Immature natural killer cell (primary cell): ENCODE data around the gene SH2D7. TPM values are rescaled to one million over a fixed set of nuclear protein-coding genes. Genes with fewer than 3 reads are reported as not detected.

Experiments used
- DNase-seq, 3 donors: peaks; one replicate each; pipeline ENCODE4 v3.0.0; 2022; ENCODE audit warnings: mixed read lengths in 1 of 3
- H3K27ac Mint-ChIP-seq, 6 donors: one replicate each; pipeline ENCODE4 v1.8.0; 2020; ENCODE audit warnings: mixed read lengths in 6 of 6, mild to moderate bottlenecking in 5 of 6, inconsistent platforms in 4 of 6, moderate library complexity in 3 of 6
- H3K27me3 Mint-ChIP-seq, 3 donors: one replicate each; pipeline ENCODE4 v1.8.0; 2020 to 2021; ENCODE audit warnings: low read depth in 3 of 3, mild to moderate bottlenecking in 3 of 3, mixed read lengths in 3 of 3, moderate library complexity in 3 of 3, inconsistent platforms in 1 of 3
- H3K36me3 Mint-ChIP-seq, 3 donors: one replicate each; pipeline ENCODE4 v1.8.0; 2020; ENCODE audit warnings: mixed read lengths in 3 of 3, inconsistent platforms in 2 of 3, mild to moderate bottlenecking in 2 of 3
- H3K4me1 Mint-ChIP-seq, 2 donors: one replicate each; pipeline ENCODE4 v1.8.0; 2020; ENCODE audit warnings: inconsistent platforms in 2 of 2, mild to moderate bottlenecking in 2 of 2, mixed read lengths in 2 of 2, moderate library complexity in 1 of 2
- H3K4me3 Mint-ChIP-seq, 5 donors: one replicate each; pipeline ENCODE4 v1.8.0; 2020; ENCODE audit warnings: mild to moderate bottlenecking in 5 of 5, mixed read lengths in 5 of 5, inconsistent platforms in 3 of 5, moderate library complexity in 3 of 5
- H3K9me3 Mint-ChIP-seq, 6 donors: one replicate each; pipeline ENCODE4 v1.8.0; 2020; ENCODE audit warnings: mild to moderate bottlenecking in 6 of 6, mixed read lengths in 6 of 6, inconsistent platforms in 4 of 6, moderate library complexity in 3 of 6
- polyA plus RNA-seq, 3 donors: library from polyadenylated mRNA; unstranded; fragments of 300-500 nt; fragmentation: Illumina TruSeq; gene quantifications; one replicate each; pipeline ENCODE4 v1.2.3, GENCODE V29; 2021

SH2D7 gene
- not detected for polyA plus RNA-seq

DNA sequence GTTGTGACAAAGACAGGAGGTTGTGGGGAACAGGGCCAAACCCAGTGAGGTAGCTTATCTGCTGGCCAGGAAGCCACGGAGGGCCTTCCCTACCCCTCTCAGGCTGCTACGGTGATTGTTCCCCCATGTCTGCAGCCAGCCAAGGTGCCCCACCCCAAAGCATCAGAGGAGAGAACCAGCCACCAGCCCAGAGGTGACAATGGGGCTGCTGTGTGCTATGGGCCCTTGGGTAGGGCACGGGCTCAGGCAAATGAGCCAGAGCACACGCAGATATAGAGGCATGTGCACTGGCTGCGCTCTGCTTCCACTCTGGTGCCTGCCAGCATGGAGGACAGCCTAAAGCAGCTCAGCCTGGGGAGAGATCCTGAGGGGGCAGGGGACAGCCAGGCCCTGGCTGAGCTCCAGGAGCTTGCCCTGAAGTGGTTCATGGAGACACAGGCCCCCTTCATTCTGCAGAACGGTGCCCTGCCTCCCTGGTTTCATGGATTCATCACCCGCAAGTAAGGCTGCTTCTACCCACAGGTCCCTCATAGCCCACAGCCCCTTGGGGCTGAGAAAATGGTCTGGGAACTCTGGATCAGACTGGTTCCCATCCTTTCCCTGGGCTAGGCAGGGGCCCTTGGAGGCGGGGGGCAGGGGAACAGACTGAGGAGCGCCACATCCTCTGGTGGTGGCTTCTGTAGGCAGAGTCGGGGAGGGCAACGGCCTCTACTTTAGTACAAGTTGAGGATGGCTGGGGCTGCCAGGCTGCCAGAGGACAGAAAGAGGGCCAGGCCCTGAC is at the start of gene SH2D7:
TSS of gene SH2D7 (plus strand) at position 301 of the 781 bp plus-strand sequence. CDS start at position 325, 24 bp downstream.
- Mint-ChIP-seq H3K36me3 (no peaks in the 10 kb centered on the region), H3K27me3 (peaks cover 0 to 5% (median 2%) of the 10 kb centered on the region in 3 donors), H3K9me3 (no peaks in the 10 kb centered on the region), H3K27ac (no peak within 1 kb of the TSS), H3K4me1 (peaks cover 0 to 9% of the 10 kb centered on the region in 2 donors), H3K4me3 (no peak within 1 kb of the TSS)
- DNase-seq = no peak

GRCh38 chr15:78044407-78045155 is 47.8 kb upstream of the SH2D7 start:
- Mint-ChIP-seq H3K4me3 (peak overlapping the region; percentile 60 to 79 (median 78)), H3K36me3 (peaks cover 0 to 17% (median 4%) of the 10 kb centered on the region in 3 donors), H3K27me3 (peaks cover 4 to 13% (median 10%) of the 10 kb centered on the region in 3 donors), H3K4me1 (peaks cover 75 to 94% of the 10 kb centered on the region in 2 donors), H3K27ac (peak overlapping the region; percentile 94 to 99 (median 96)), H3K9me3 (no peaks in the 10 kb centered on the region)
- DNase-seq = peak; percentile 73 to 81 (median 78)

GRCh38 chr15:78045189-78045588 is 47.2 kb upstream of the SH2D7 start:
- Mint-ChIP-seq H3K36me3 (peaks cover 0 to 12% (median 4%) of the 10 kb centered on the region in 3 donors), H3K4me3 (peak overlapping the region in 3 of 5 donors; percentile 30 to 58 (median 33)), H3K9me3 (no peaks in the 10 kb centered on the region), H3K27ac (peak overlapping the region; percentile 88 to 99 (median 96)), H3K4me1 (peaks cover 76 to 94% of the 10 kb centered on the region in 2 donors), H3K27me3 (peaks cover 4 to 15% (median 13%) of the 10 kb centered on the region in 3 donors)
- DNase-seq = no peak

DNA sequence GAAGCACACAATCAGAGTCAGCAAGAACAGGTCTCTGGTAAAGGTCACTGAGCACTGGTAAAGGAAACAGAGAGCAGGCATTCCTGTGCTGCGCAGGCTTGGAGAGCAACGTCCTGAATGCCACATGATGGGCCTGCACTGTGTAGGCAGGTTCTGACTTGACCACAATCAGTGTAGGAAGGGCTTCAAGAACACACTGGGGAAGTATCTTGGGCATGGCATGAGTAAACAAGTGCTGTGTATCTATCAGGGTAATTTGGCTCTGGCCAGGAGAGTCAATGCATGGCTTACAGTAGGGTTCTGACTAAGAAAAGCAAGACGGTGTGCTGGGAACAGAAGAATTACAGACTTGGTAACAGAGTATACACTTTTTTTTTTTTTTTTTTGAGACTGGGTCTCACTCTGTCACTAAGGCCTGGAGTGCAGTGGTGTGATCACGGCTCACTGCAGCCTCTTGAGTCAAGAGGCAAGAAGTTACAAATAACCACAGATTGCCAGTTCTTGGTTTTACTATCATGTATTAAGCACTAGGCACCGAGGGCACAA is 45.5 kb upstream of the SH2D7 start:
- peak overlapping the region; percentile 53 to 79 (median 68) for H3K4me3 Mint-ChIP-seq
- peaks cover 0 to 11% (median 4%) of the 10 kb centered on the region in 3 donors for H3K36me3 Mint-ChIP-seq
- peaks cover 90 to 100% of the 10 kb centered on the region in 2 donors for H3K4me1 Mint-ChIP-seq
- peak; percentile 57 to 65 (median 59) for DNase-seq
- H3K27me3 Mint-ChIP-seq = peaks cover 4 to 18% (median 13%) of the 10 kb centered on the region in 3 donors
- peak overlapping the region; percentile 96 to 99 (median 96) for H3K27ac Mint-ChIP-seq
- H3K9me3 Mint-ChIP-seq = no peaks in the 10 kb centered on the region

DNA sequence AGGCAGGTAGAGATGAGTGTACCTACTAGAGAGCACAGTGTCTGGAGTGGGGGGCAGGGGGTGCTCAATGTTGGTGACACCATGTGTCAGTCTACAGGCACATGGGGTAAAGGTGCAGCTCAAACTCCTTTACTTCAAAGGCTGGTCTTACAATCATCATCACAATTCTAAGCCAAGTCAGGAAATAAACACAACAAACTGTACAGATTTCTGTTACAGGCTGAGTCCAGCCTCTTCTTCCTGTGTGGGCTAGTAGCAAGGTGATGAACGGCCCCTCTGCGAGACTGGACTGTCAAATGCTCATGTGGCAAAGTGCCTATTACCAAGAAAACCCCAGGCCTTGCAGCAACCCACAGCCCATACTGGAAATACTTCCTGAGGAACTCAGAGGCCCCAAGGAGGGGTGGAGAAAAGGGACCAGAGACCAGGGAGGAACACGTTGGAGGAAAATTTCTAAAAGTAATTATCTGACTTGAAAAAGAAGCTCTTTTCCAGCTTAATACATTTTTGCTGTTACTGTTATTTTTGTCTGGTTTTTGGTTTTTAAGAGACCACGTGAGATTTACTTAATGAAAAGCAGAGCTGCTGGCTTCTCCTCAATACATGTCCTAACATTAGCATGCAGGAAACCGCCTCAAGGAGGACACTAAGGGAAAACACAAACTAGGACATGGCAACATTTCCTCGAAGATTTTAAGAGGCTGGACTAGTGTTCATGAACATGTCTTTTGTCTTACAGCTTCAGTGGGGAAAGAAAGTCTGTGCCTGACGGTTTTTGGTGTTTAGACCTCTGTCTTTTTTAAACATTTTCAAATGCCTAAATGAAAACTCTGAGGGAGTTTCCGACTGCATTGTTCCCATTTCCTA is 44.4 kb upstream of the SH2D7 start:
- DNase-seq = peak; percentile 67 to 70 (median 67)
- Mint-ChIP-seq H3K27me3 (peaks cover 4 to 18% (median 10%) of the 10 kb centered on the region in 3 donors), H3K4me1 (peaks cover 95 to 100% of the 10 kb centered on the region in 2 donors), H3K36me3 (peaks cover 3 to 10% (median 4%) of the 10 kb centered on the region in 3 donors), H3K4me3 (peak overlapping the region; percentile 53 to 79 (median 68)), H3K9me3 (no peaks in the 10 kb centered on the region), H3K27ac (peak overlapping the region; percentile 96 to 99 (median 96))

DNA sequence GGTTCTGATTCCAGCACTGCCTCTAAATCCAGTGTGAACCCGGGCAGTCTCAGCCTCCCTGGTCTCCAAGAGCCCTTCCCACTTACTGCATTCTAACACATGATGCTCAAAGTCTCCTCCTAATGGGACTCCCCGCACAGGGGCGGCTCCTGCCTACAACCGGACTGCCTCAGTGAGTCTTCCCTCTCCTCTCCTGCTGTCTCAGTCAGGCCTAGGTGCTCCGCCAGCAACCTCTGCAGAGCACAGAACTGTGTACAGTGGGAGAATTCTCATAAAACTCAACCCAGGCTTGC is 43.8 kb upstream of the SH2D7 start:
- Mint-ChIP-seq H3K9me3 (no peaks in the 10 kb centered on the region), H3K36me3 (peaks cover 3 to 13% (median 4%) of the 10 kb centered on the region in 3 donors), H3K27ac (peak overlapping the region; percentile 96 to 99 (median 96)), H3K4me1 (peaks cover 90 to 100% of the 10 kb centered on the region in 2 donors), H3K27me3 (peaks cover 4 to 18% (median 10%) of the 10 kb centered on the region in 3 donors), H3K4me3 (peak overlapping the region; percentile 7 to 79 (median 29))
- DNase-seq = no peak

GRCh38 chr15:78049691-78050440 is 42.5 kb upstream of the SH2D7 start:
- H3K27ac Mint-ChIP-seq = peak overlapping the region; percentile 96 to 99 (median 96)
- H3K27me3 Mint-ChIP-seq = peaks cover 4 to 14% (median 10%) of the 10 kb centered on the region in 3 donors
- peak; percentile 72 to 75 (median 74) for DNase-seq
- peak overlapping the region; percentile 76 to 83 (median 79) for H3K4me3 Mint-ChIP-seq
- H3K4me1 Mint-ChIP-seq = peaks cover 90 to 100% of the 10 kb centered on the region in 2 donors
- H3K36me3 Mint-ChIP-seq = peaks cover 0 to 7% (median 3%) of the 10 kb centered on the region in 3 donors
- no peaks in the 10 kb centered on the region for H3K9me3 Mint-ChIP-seq

GRCh38 chr15:78050441-78050809 is 41.9 kb upstream of the SH2D7 start:
- peak overlapping the region; percentile 96 to 99 (median 96) for H3K27ac Mint-ChIP-seq
- DNase-seq = no peak

DNA sequence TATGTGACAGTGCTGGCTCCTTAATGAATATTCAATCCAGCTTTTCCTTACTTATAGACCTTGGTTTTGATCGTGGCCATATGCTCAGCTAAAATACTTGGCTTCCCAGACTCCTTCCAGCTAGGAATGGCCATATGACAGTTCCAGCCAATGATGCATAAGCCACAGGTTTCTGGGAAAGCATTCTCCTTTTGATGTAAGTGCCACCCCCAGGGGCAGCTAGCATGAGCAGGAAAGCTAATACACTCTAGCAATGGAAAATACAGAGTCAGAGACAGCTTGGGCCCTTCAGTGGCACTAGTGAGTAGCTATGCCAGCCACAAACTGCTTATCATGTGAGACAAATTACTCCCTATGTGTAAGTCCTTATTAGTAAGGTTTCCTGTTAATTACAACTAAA is 41.5 kb upstream of the SH2D7 start:
- H3K9me3 Mint-ChIP-seq = no peaks in the 10 kb centered on the region
- H3K4me1 Mint-ChIP-seq = peaks cover 90 to 100% of the 10 kb centered on the region in 2 donors
- peaks cover 0 to 7% (median 3%) of the 10 kb centered on the region in 3 donors for H3K36me3 Mint-ChIP-seq
- peak overlapping the region; percentile 76 to 83 (median 79) for H3K4me3 Mint-ChIP-seq
- no peak for DNase-seq
- H3K27ac Mint-ChIP-seq = peak overlapping the region; percentile 96 to 99 (median 96)
- peaks cover 4 to 14% (median 10%) of the 10 kb centered on the region in 3 donors for H3K27me3 Mint-ChIP-seq

More at GRCh38 chr15:78050441-78050809, 41.9 kb upstream of the SH2D7 start:
- H3K27me3 Mint-ChIP-seq = peaks cover 4 to 14% (median 10%) of the 10 kb centered on the region in 3 donors
- no peaks in the 10 kb centered on the region for H3K9me3 Mint-ChIP-seq
- peak overlapping the region; percentile 76 to 83 (median 79) for H3K4me3 Mint-ChIP-seq
- peaks cover 0 to 7% (median 3%) of the 10 kb centered on the region in 3 donors for H3K36me3 Mint-ChIP-seq
- peaks cover 90 to 100% of the 10 kb centered on the region in 2 donors for H3K4me1 Mint-ChIP-seq

DNA sequence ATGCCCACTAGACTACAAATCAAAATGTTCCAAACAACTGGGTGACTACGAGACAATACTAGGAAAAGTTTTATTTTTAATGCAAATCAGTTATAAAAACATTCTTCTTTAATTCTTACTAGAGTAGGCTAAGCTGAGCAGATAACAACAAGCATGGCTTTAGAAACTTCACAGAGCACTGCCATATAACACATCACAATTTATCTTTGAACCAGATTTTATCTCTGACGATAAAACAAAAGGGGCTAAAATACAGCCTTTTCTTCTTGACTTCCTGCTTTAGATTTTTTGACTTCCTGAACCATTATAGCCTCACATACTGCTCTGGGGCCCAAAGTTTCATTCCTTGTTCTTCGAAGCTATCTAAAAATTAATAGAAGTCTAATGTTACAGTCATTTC is 40.8 kb upstream of the SH2D7 start:
- Mint-ChIP-seq H3K27ac (peak overlapping the region; percentile 96 to 99 (median 96)), H3K9me3 (no peaks in the 10 kb centered on the region), H3K36me3 (peaks cover 0 to 7% (median 3%) of the 10 kb centered on the region in 3 donors), H3K27me3 (peaks cover 4 to 19% (median 8%) of the 10 kb centered on the region in 3 donors), H3K4me3 (peak overlapping the region; percentile 5 to 82 (median 77)), H3K4me1 (peaks cover 92 to 100% of the 10 kb centered on the region in 2 donors)
- no peak for DNase-seq

DNA sequence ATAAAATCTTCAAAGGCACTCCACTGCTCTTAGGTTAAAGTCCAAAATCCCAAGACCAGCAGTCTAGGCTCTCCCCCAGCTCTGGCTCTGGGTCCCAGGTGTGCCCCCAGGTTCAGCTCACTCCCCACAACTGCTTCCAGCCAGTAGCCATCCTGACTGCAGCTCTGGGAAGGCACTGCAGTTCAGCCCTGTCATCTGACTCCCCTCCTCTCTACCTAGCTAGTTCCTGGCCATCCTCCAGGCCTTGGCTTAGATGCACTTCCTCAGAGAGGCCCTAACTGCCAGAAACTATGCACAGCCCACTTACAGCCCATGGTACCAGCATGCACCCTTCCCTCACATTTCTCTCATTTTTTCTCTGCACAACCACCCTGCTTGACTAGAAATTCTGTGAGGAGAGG is 40.4 kb upstream of the SH2D7 start:
- H3K9me3 Mint-ChIP-seq = no peaks in the 10 kb centered on the region
- H3K27ac Mint-ChIP-seq = peak overlapping the region; percentile 96 to 99 (median 96)
- H3K4me1 Mint-ChIP-seq = peaks cover 92 to 100% of the 10 kb centered on the region in 2 donors
- no peak for DNase-seq
- H3K36me3 Mint-ChIP-seq = peaks cover 0 to 7% (median 3%) of the 10 kb centered on the region in 3 donors
- H3K4me3 Mint-ChIP-seq = peak overlapping the region; percentile 5 to 82 (median 77)
- peaks cover 3 to 15% (median 4%) of the 10 kb centered on the region in 3 donors for H3K27me3 Mint-ChIP-seq

- Mint-ChIP-seq H3K27me3 (peaks cover 0 to 14% (median 2%) of the 10 kb centered on the region in 3 donors), H3K36me3 (peaks cover 0 to 7% (median 3%) of the 10 kb centered on the region in 3 donors), H3K9me3 (no peaks in the 10 kb centered on the region), H3K27ac (peak overlapping the region; percentile 96 to 99 (median 96)), H3K4me1 (peaks cover 88 to 98% of the 10 kb centered on the region in 2 donors), H3K4me3 (peak overlapping the region in 2 of 5 donors; percentile 19 to 79)
- no peak for DNase-seq
Measured at GRCh38 chr15:78052545-78052944, 39.8 kb upstream of the SH2D7 start.
